Measurements from ENCODE around the gene TOMT.

GRCh38 chr11:72140661-72141060 is 34.9 kb downstream of the TOMT start:
- TF ChIP-seq CTCF (IDR thresholded peaks at IDR 0.05) = no peak
- TF ChIP-seq EZH2 (IDR thresholded peaks at IDR 0.05) = no peak
- no peak for TF ChIP-seq EZH2phosphoT487 (IDR thresholded peaks at IDR 0.05)

Measured in neural progenitor cell (in vitro differentiated cells).